Loucy (cell line): Measurements from ENCODE around the gene IWS1.

Experiments
- H2AFZ ChIP-seq: fragments of 200-600 bp; sonication (generic); 2 replicates; pipeline ENCODE4 v1.6.0; 2016; ENCODE audit warnings: antibody characterized with exemption, mild to moderate bottlenecking, low read length, moderate library complexity
- H3F3A ChIP-seq: fragments of 200-600 bp; 2 replicates; pipeline ENCODE4 v1.6.0; 2016; ENCODE audit warnings: antibody characterized with exemption, low read depth, mild to moderate bottlenecking
- H3K27me3 ChIP-seq: fragments of 200-600 bp; sonication (generic); 2 replicates; pipeline ENCODE4 v1.6.1; 2014; ENCODE audit warnings: low read length, mild to moderate bottlenecking; ENCODE audit not compliant: insufficient read depth, poor library complexity, severe bottlenecking
- H3K36me3 ChIP-seq: fragments of 200-600 bp; sonication (generic); 2 replicates; pipeline ENCODE4 v1.6.1; 2016; ENCODE audit warnings: low read length; ENCODE audit not compliant: insufficient read depth
- H3K4me1 ChIP-seq: fragments of 200-600 bp; sonication (generic); 2 replicates; pipeline ENCODE4 v1.5.1; 2014; ENCODE audit warnings: low read length, mild to moderate bottlenecking; ENCODE audit not compliant: insufficient read depth, poor library complexity, severe bottlenecking
- H3K4me2 ChIP-seq: fragments of 200-600 bp; sonication (generic); 2 replicates; pipeline ENCODE4 v1.6.0; 2014; ENCODE audit warnings: antibody characterized with exemption, low read length, low read depth, mild to moderate bottlenecking; ENCODE audit not compliant: poor library complexity, severe bottlenecking
- H3K4me3 ChIP-seq: fragments of 200-600 bp; sonication (generic); 2 replicates; pipeline ENCODE4 v1.5.1; 2014; ENCODE audit warnings: low read length, mild to moderate bottlenecking, mixed read lengths; ENCODE audit not compliant: poor library complexity, severe bottlenecking
- H3K79me2 ChIP-seq: fragments of 200-600 bp; sonication (generic); 2 replicates; pipeline ENCODE4 v1.6.1; 2014; ENCODE audit warnings: low read length; ENCODE audit not compliant: insufficient read depth
- H3K9ac ChIP-seq: fragments of 200-600 bp; sonication (generic); 2 replicates; pipeline ENCODE4 v1.6.0; 2014; ENCODE audit warnings: mild to moderate bottlenecking, low read depth, low read length, moderate library complexity; ENCODE audit not compliant: poor library complexity, severe bottlenecking
- H3K9me2 ChIP-seq: fragments of 200-600 bp; sonication (generic); replicated peaks from 2 replicates; pipeline ENCODE4 v1.6.1; 2016; ENCODE audit warnings: low read depth, low read length, mixed read lengths
- H3K9me3 ChIP-seq: fragments of 200-600 bp; sonication (generic); 2 replicates; pipeline ENCODE4 v1.6.1; 2014; ENCODE audit warnings: mild to moderate bottlenecking, antibody characterized with exemption, low read length, low read depth; ENCODE audit not compliant: insufficient read depth
- H4K20me1 ChIP-seq: fragments of 200-600 bp; sonication (generic); 2 replicates; pipeline ENCODE4 v1.6.0; 2014; ENCODE audit warnings: antibody characterized with exemption, low read length, mild to moderate bottlenecking; ENCODE audit not compliant: insufficient read depth, poor library complexity, severe bottlenecking
- CTCF ChIP-seq: fragments of 200-600 bp; sonication (generic); conservative IDR thresholded peaks from 2 replicates; pipeline ENCODE4 v1.5.1; 2014; ENCODE audit warnings: mild to moderate bottlenecking, antibody characterized with exemption, low read length
- EZH2phosphoT487 ChIP-seq: fragments of 200-600 bp; IDR thresholded peaks from 2 replicates; pipeline ENCODE4 v1.6.1; 2018; ENCODE audit warnings: antibody characterized with exemption, mild to moderate bottlenecking, moderate library complexity, borderline replicate concordance

The IWS1 gene

GRCh38 chr2:127558911-127559310 is 32.6 kb upstream of the IWS1 start:
- no peaks in the 10 kb centered on the region for H3F3A ChIP-seq
- no peak overlapping the region for H3K9ac ChIP-seq
- TF ChIP-seq EZH2phosphoT487, result no peak
- no peak for TF ChIP-seq CTCF
- no peaks in the 10 kb centered on the region for H3K9me3 ChIP-seq
- no peak overlapping the region for H2AFZ ChIP-seq
- H3K4me2 ChIP-seq, result no peak overlapping the region
- H3K9me2 ChIP-seq, result no peaks in the 10 kb centered on the region
- no peak overlapping the region for H3K4me3 ChIP-seq
- no peaks in the 10 kb centered on the region for H3K79me2 ChIP-seq
- no peaks in the 10 kb centered on the region for H4K20me1 ChIP-seq
- H3K4me1 ChIP-seq, result no peaks in the 10 kb centered on the region
- H3K27me3 ChIP-seq, result peaks cover 7% of the 10 kb centered on the region
- H3K36me3 ChIP-seq, result no peaks in the 10 kb centered on the region

- no peaks in the 10 kb centered on the region for H3K9me3 ChIP-seq
- H2AFZ ChIP-seq, result no peak overlapping the region
- no peaks in the 10 kb centered on the region for H4K20me1 ChIP-seq
- H3K27me3 ChIP-seq, result no peaks in the 10 kb centered on the region
- no peaks in the 10 kb centered on the region for H3K79me2 ChIP-seq
- H3K4me2 ChIP-seq, result no peak overlapping the region
- H3K4me3 ChIP-seq, result no peak overlapping the region
- H3K9ac ChIP-seq, result no peak overlapping the region
- TF ChIP-seq CTCF (no peak), EZH2phosphoT487 (no peak)
- H3K36me3 ChIP-seq, result no peaks in the 10 kb centered on the region
- H3F3A ChIP-seq, result no peaks in the 10 kb centered on the region
- no peaks in the 10 kb centered on the region for H3K4me1 ChIP-seq
- no peaks in the 10 kb centered on the region for H3K9me2 ChIP-seq
Observed at GRCh38 chr2:127552846-127553245, 26.6 kb upstream of the IWS1 start.

- Histone ChIP-seq H3F3A (no peaks in the 10 kb centered on the region), H3K36me3 (no peaks in the 10 kb centered on the region), H3K4me2 (no peak overlapping the region), H3K9me3 (no peaks in the 10 kb centered on the region), H3K9ac (no peak overlapping the region), H3K9me2 (no peaks in the 10 kb centered on the region), H3K79me2 (no peaks in the 10 kb centered on the region), H2AFZ (no peak overlapping the region), H3K4me3 (no peak overlapping the region), H3K4me1 (no peaks in the 10 kb centered on the region), H3K27me3 (no peaks in the 10 kb centered on the region), H4K20me1 (no peaks in the 10 kb centered on the region)
- TF ChIP-seq EZH2phosphoT487, result no peak
- TF ChIP-seq CTCF, result no peak
Observed at GRCh38 chr2:127552336-127552735, 26.0 kb upstream of the IWS1 start.
